Measurements from ENCODE around the gene EXOSC7. TPM values are rescaled to one million over a fixed set of nuclear protein-coding genes. Genes with fewer than 3 reads are reported as not detected.
"Not testable (repeated sequence)": the region's sequence is repeated elsewhere in the genome, so short reads cannot be mapped to it uniquely, and the experiment has no call there.

EXOSC7 gene
- polyA plus RNA-seq, 1 of the 3 experiments (the other 2 are of a cell fraction): 83.5 TPM

DNA sequence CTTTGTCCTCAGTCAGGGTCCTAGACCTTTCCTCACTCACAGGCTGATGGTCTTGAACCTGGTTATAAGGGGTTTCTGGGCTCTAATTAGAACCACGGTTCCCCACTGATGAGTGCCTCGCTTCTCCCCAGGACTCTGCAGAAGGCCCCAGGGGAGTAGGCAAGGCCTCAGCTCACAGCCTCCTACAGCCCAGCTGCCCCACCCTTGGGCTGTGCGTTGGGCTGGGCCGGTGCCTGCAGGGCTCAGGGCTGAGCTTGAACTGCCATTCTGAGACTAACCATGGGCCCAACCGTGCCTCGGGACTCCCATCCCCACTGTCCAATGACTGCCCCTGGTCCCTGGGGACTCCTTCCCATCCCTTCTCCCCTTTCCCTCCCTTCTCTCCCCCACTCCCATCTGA lies 75.6 kb downstream of the EXOSC7 start:
- H2AFZ ChIP-seq (ENCODE audit: low read depth): no peak overlapping the region
- 95% methylated on average over 3 of the region's 6 CpGs for WGBS (ENCODE audit: low lambda C conversion rate)
- H3K4me3 ChIP-seq (ENCODE audit: low read depth in 2 of 2, low read length in 1 of 2): no peak overlapping the region
- H3K9me2 ChIP-seq: no peaks in the 10 kb centered on the region
- H3F3A ChIP-seq (replicated peaks; ENCODE audit: insufficient read depth): peaks cover 16% of the 10 kb centered on the region
- H3K36me3 ChIP-seq (replicated peaks in 1 of 2; ENCODE audit: control insufficient read depth in 1 of 2, insufficient read depth in 2 of 2, low read length in 1 of 2): no peaks in the 10 kb centered on the region
- no peak overlapping the region for H3K27ac ChIP-seq (ENCODE audit: low read depth in 2 of 2, low read length in 1 of 2)
- ChIA-PET CTCF (interaction anchor here (1.6 to 9.6 kb wide), 2 partner anchors 9 to 158 kb away, joined by 5 to 129 read pairs; no protein-coding TSS in a partner anchor), POLR2A (no interaction called here)
- no peaks in the 10 kb centered on the region for H3K27me3 ChIP-seq (ENCODE audit: insufficient read depth)
- H3K9me3 ChIP-seq: no peaks in the 10 kb centered on the region
- TF ChIP-seq FOSL2 (IDR thresholded peaks at IDR 0.05; ENCODE audit: borderline replicate concordance, low read depth) (no peak), ELF1 (IDR thresholded peaks at IDR 0.05) (no peak), RAD21 (IDR thresholded peaks at IDR 0.05; ENCODE audit: low read length) (no peak), TAF1 (IDR thresholded peaks at IDR 0.05; ENCODE audit: borderline replicate concordance, low read depth, low read length) (no peak), RCOR1 (IDR thresholded peaks at IDR 0.05; ENCODE audit: low read length) (no peak), GATA2 (CRISPR knock-in tag; IDR thresholded peaks at IDR 0.05) (no peak), RXRA (IDR thresholded peaks at IDR 0.05; ENCODE audit: borderline replicate concordance, low read depth) (no peak), CHD2 (IDR thresholded peaks at IDR 0.05; ENCODE audit: low read length, partially characterized antibody) (no peak), FOXJ3 (CRISPR knock-in tag; IDR thresholded peaks at IDR 0.05) (no peak), YY1 (IDR thresholded peaks at IDR 0.05; ENCODE audit: low read depth) (no peak), JUND (IDR thresholded peaks at IDR 0.05) (no peak)
- TF ChIP-seq, protein P1, sequence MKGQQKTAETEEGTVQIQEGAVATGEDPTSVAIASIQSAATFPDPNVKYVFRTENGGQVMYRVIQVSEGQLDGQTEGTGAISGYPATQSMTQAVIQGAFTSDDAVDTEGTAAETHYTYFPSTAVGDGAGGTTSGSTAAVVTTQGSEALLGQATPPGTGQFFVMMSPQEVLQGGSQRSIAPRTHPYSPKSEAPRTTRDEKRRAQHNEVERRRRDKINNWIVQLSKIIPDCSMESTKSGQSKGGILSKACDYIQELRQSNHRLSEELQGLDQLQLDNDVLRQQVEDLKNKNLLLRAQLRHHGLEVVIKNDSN (IDR thresholded peaks at IDR 0.05; ENCODE audit: borderline replicate concordance, low read depth): no peak
- TF ChIP-seq, protein P2, sequence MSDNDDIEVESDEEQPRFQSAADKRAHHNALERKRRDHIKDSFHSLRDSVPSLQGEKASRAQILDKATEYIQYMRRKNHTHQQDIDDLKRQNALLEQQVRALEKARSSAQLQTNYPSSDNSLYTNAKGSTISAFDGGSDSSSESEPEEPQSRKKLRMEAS (IDR thresholded peaks at IDR 0.05; ENCODE audit: low read depth): no peak
- TF ChIP-seq, protein P3, sequence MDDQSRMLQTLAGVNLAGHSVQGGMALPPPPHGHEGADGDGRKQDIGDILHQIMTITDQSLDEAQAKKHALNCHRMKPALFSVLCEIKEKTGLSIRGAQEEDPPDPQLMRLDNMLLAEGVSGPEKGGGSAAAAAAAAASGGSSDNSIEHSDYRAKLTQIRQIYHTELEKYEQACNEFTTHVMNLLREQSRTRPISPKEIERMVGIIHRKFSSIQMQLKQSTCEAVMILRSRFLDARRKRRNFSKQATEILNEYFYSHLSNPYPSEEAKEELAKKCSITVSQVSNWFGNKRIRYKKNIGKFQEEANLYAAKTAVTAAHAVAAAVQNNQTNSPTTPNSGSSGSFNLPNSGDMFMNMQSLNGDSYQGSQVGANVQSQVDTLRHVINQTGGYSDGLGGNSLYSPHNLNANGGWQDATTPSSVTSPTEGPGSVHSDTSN (IDR thresholded peaks at IDR 0.05): no peak
- TF ChIP-seq, protein P4, sequence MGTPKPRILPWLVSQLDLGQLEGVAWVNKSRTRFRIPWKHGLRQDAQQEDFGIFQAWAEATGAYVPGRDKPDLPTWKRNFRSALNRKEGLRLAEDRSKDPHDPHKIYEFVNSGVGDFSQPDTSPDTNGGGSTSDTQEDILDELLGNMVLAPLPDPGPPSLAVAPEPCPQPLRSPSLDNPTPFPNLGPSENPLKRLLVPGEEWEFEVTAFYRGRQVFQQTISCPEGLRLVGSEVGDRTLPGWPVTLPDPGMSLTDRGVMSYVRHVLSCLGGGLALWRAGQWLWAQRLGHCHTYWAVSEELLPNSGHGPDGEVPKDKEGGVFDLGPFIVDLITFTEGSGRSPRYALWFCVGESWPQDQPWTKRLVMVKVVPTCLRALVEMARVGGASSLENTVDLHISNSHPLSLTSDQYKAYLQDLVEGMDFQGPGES (IDR thresholded peaks at IDR 0.05; ENCODE audit: low read depth, low read length): no peak
- no peak overlapping the region for H3K9ac ChIP-seq
- no peak for DNase-seq
- no peaks in the 10 kb centered on the region for H4K20me1 ChIP-seq (ENCODE audit: insufficient read depth)
- peaks cover 0 to 13% of the 10 kb centered on the region in 2 experiments; a peak in 2 of 4 replicates for H3K4me1 ChIP-seq (ENCODE audit: control insufficient read depth in 1 of 2, insufficient read depth in 2 of 2, low read depth in 1 of 2, low read length in 1 of 2)
- no peak overlapping the region for H3K4me2 ChIP-seq
- H3K79me2 ChIP-seq (ENCODE audit: insufficient read depth): no peaks in the 10 kb centered on the region

DNA sequence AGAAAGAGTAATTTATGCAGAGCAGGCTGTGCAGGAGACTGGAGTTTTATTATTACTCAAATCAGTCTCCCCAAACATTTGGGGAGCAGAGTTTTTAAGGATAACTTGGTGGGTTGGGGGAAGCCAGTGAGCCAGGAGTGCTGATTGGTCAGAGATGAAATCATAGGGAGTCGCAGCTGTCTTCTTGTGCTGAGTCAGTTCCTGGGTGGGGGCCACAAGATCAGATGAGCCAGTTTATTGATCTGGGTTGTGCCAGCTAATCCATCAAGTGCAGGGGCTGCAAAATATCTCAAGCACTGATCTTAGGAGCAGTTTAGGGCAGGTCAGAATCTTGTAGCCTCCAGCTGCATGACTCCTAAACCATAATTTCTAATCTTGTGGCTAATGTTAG lies 77.8 kb downstream of the EXOSC7 start:
- H3K4me1 ChIP-seq (ENCODE audit: control insufficient read depth in 1 of 2, insufficient read depth in 2 of 2, low read depth in 1 of 2, low read length in 1 of 2): peaks cover 0 to 17% of the 10 kb centered on the region in 2 experiments; a peak in 2 of 4 replicates
- H3K27ac ChIP-seq (ENCODE audit: low read depth in 2 of 2, low read length in 1 of 2): not testable (repeated sequence)
- CTCF ChIA-PET: interaction anchor here (5.1 to 9.6 kb wide), 2 partner anchors 11 to 157 kb away, joined by 21 to 129 read pairs; no protein-coding TSS in a partner anchor

More for the DNA sequence above, 77.8 kb downstream of the EXOSC7 start:
- H2AFZ ChIP-seq (ENCODE audit: low read depth); H3K4me2 ChIP-seq; H3K36me3 ChIP-seq (replicated peaks in 1 of 2; ENCODE audit: control insufficient read depth in 1 of 2, insufficient read depth in 2 of 2, low read length in 1 of 2); H3K79me2 ChIP-seq (ENCODE audit: insufficient read depth); POLR2A ChIA-PET; H3K4me3 ChIP-seq (ENCODE audit: low read depth in 2 of 2, low read length in 1 of 2); H4K20me1 ChIP-seq (ENCODE audit: insufficient read depth); H3K9ac ChIP-seq; H3K9me3 ChIP-seq; H3K9me2 ChIP-seq; DNase-seq; H3K27me3 ChIP-seq (ENCODE audit: insufficient read depth): not testable (repeated sequence)
- H3F3A ChIP-seq (replicated peaks; ENCODE audit: insufficient read depth): peaks cover 16% of the 10 kb centered on the region
- 60% methylated on average over 1 of the region's 1 CpG for WGBS (ENCODE audit: low lambda C conversion rate)
